HG03064 (cell line): Measurements from ENCODE around the gene KHDRBS2.
"Not testable (repeated sequence)": the region's sequence is repeated elsewhere in the genome, so short reads cannot be mapped to it uniquely, and the experiment has no call there.

ENCODE experiments used
- ATAC-seq: cut with Tn5 transposase; IDR thresholded peaks from one replicate; pipeline ENCODE4 v1.9.1; 2021; ENCODE audit warnings: low read depth; ENCODE audit not compliant: unreplicated experiment

Gene KHDRBS2

DNA sequence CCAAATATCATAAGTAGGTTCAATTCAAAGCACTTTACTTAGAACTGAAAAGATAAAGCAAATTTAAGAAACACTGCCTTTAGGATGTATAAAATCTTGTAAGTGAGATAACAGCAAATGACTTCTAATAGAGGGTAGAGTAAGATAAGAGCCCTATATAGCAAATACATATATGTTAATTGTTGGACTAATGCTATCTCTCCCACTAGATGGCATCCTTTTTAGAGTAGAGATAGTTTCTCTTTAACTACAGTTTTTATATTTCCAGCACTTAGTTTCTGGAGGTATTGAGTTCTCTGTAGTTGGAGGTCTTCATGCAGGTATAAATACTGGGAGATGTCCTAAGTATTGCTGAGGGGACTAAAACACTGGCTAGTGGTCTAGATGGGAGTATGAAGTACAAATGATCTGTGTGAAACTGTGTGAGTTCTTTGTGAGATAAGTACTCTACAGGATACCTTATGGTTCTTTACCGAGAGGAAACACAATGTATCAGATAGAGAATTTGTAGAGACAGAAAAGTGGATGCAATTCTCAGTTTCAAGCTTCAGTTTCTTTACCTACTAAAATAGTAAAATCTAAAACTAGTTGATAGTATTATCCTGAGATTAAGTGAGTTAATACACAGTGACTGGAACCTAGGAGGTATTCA is 399.3 kb downstream of the KHDRBS2 start:
- no peak for ATAC-seq

DNA sequence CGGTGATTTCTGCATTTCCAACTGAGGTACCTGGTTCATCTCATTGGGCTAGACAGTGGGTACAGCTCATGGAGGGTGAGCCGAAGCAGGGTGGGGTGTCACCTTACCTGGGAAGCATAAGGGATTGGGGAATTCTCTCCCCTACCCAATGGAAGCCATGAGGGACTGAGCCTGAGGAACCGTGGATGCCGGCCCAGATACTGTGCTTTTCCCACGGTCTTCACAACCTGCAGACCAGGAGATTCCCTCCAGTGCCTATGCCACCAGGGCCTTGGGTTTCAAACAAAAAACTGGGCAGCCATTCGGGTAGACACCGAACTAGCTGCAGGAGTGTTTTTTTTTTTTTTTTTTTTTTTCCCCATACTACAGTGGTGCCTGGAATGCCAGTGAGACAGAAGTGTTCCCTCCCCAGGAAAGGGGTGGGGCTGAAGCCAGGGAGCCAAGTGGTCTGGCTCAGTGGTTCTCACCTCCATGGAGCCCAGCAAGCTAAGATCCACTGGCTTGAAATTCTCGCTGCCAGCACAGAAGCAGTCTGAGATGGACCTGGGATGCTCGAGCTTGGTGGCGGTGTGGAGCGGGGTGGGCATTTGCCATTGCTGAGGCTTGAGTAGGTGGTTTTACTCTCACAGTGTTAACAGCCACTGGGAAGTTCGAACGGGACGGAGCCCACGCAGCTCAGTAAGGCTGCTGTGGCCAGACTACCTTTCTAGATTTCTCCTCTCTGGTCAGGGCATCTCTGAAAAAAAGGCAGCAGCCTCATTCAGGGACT is 416.2 kb downstream of the KHDRBS2 start:
- no peak for ATAC-seq

DNA sequence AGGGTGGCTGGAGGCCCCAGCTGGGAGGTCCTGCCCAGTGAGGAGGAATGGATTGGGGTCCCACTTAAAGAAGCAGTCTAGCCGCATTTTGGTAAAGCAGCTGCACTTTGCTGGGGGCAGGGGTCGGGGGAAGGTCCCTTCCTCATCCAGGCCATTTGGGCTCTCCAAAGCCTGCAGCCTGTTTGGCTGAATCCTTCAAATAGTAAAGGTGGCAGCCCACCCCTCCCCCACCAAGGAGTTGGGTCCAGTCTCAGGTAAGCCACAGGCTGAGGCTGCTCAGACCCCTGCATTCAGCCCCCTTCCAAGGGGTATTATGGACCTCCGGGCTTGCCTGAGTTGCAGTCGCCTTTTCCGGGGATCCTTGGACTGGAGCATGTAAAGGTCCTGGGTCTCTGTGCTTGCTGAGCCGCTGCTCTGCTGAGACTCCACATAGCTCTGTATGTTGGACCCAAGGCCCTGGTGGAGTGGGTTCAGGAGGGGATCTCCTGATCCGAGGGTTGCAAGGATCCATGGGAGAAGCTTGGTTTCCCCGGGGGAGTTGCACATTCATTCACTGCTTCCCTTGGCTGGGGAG is 417.4 kb downstream of the KHDRBS2 start:
- no peak for ATAC-seq

DNA sequence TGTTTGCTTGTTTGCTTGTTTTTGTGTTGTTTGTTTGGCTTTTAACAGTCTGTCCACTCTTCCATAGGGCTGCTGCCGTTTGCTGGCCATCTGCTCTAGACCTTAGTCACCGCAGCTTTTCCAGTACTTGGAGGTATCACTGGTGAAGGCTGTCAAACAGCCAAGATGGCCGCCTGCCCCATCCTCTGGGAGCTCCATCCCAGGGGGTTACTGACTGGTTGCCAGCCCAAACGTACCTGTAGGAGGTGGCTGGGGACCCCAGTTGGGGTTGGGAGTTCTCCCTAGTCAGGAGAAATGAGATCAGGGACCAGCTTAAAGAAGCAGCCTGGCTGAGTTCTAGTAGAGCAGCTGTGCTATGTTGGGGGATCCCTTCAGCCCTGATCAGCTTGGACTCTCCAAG is 418.4 kb downstream of the KHDRBS2 start:
- no peak for ATAC-seq

DNA sequence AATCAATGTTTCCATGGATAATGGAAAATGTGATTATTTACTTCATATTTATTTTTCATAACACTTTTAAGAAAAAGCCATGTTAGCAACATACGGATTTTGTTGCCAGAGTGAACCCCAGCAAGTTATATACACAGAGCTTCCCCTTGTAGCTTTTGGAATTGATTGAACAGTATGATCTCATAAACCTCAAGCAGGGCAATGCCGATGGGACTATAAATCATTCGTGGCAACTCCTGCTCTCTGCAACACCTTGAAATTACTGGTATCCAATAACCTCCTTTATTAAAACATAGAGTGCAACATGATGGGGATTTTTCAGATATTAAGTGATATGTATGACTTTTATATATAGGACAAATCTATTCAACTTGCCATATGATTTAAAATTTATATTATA is 428.5 kb downstream of the KHDRBS2 start:
- no peak for ATAC-seq

DNA sequence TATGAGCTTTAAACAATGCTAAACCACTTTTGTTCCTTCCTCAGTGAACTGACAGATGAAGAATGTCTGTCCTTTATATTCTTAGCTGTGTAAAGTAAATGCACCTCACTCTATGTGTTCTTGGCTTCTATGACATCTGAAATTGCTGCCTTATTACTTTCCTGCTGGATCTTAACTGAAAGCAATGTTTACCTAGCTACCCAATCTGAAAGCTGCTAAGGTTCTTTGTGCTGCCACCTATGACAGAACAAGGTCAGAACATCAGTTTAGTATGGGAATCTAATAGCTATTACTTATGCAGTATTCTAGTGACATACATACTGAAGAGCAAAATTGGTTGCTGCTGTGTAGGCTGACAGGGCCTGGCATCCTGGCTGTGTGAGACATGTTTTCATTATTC is 444.1 kb downstream of the KHDRBS2 start:
- ATAC-seq, result no peak

DNA sequence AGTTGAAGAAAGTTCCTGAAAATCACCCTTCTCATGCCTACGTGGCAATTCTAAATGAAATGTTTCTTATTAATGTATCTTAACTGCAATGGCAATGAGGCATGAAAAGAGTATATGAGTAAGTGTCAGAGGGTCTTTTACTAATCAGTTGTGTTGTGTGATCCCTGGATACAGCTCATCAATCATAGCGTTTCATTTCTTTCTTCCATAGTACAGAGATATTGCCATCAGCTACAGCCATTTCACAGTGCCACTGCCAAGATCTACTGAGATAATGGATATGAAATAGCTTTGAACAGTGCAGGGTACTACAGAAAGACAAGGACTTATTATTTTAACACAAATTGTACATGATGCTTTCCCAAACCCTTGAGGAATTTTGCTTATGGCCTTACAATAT is 450.8 kb downstream of the KHDRBS2 start:
- ATAC-seq, result no peak

DNA sequence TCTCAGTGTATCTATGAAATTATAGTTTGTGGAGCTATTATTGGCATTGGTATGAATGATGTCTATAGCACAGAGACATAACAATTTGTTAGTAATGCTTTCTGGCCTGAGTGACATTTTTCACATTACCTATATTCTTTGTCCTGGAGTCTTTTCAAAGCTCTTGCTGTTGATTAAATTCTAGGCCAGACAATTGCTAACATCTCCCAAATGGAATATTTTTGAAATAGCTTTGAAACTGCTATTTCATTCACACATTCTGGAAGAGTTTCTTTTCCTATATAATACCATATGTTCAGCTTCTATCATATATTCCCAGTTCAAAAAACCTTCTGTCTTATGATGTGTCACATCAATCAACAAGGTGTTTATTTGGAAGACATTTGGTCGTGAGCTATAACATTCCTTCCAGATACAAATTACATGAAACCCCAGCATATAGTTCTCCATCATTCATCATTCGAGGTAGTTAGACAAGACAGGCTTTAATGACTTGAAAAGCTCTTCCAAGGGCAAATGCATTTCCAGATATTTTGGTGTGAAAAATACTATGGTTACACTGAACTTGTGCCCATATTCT is 452.8 kb downstream of the KHDRBS2 start:
- ATAC-seq, result no peak

DNA sequence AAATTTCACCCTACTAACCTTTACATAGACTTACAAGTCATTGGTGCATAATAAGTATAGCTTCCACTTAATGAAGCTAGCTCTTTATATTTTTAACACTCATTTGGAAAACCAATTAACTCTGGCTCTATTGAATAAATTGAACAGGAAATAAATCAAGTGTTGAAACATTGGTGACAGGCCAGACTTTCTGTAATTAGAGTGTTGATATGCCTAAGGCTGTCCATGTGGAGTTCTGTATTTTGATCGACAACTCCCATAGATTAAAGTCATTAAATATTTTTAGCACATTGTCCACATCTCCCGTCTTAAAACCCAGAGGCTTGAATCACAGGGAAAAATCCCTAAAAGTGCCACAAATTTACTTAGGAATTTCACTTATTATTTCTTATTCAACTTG is 468.3 kb downstream of the KHDRBS2 start:
- ATAC-seq, result no peak

DNA sequence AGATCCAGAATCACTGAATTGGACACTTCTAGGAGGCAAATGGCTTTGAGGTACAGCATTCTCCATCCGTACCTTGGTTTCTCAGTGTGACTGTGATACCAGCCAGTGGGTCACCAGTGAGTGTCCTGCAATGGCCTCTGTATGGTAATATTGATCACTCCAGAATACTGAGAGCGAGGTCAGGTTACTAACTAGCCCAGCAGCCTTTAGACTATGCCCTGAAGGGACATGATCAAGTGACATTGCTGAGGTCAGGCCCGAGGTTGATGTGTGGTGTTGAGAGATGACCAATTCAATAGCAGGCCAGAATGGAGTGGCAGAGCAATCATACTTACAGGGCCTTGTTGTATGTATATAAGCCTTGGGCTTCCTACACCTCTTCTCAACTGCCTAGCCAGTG is 476.0 kb downstream of the KHDRBS2 start:
- ATAC-seq, result no peak

DNA sequence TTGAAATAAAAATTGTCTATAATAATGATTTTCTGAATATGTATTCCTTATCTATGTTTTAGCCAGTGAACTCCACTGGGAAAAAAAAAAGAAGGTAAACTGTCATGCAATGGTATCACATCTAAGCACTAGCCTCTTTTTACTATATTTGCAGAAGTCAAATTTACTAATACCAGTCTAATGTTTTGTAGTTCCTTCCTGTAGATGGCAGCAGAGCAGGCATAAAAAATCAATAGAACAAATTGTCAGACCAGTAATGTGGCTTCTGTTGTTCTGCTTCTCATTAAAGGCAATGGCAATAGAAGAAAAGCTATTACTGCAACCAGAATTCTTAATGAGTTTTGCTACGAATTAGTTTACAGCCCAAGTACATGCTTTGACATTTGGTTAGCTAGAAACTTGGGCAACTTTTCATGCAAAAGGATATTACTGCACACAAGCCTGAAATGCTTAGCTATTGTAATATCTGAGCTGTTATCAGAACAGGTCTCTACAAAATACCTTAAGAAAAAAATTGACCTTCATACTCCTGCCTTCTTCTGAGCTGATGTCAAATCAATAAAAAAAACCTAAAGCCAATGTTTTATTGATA is 476.9 kb downstream of the KHDRBS2 start:
- ATAC-seq, result no peak

DNA sequence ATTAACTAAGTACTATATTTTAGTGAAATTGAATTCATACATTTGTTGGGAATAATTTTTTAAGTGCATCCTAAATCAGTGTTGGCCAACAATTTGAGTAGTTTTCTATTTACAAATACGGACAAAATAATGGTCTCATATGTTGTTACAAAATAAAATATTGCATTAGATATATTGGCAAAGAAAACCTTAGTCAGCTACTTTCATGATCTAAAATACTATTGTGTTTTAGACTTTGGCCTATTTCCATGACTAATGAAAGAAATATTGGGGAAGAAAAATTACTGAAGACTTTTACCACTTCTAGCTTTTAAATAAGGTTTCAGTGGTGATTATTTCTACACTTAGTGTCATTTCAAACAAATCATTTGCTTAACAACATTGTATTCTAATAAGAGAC is 498.0 kb downstream of the KHDRBS2 start:
- no peak for ATAC-seq

DNA sequence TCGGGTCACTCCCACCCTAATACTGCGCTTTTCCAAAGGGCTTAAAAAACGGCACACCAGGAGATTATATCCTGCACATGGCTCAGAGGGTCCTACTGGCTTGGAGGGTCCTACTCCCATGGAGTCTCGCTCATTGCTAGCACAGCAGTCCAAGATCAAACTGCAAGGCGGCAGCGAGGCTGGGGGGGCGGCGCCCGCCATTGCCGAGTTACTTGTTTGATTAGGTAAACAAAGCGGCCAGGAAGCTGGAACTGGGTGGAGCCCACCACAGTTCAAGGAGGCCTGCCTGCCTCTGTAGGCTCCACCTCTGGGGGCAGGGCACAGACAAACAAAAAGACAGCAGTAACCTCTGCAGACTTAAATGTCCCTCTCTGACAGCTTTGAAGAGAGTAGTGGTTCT is 516.6 kb downstream of the KHDRBS2 start:
- ATAC-seq, result not testable (repeated sequence)

DNA sequence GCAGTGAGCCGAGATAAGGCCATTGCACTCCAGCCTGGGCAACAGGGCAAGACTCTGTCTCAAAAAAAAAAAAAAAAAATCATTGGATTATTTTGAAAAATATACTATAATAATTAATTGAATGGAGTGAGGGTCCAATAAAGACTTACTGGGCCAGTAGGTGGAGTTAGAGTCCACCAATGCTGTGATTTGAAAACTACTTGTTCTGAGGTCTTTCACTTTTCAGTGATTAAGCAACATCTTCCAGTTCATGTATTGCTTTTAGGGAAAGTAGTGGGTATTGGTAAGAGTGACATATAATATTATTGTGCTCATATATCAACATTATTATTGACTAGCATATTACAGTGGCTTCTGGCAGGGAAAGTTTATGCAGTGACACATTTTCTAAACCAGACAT is 530.3 kb downstream of the KHDRBS2 start:
- no peak for ATAC-seq

DNA sequence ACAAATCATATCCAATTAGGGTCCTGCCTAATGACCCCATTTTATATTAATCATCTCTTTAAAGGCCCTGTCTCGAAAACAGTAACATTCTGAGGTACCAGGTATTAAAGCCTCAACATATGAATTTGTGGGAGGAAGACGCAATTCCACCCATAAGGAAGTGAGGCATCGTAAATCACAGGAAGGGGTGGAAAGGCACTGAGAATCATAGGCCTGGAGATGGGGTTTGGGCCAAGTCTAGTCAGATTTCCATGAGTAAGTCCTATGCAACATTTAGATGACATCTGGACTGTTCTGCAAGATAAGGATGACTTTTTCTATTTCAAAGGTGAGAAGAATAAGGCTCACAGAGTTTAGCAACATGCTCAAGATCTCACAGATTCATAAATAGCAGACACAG is 534.0 kb downstream of the KHDRBS2 start:
- ATAC-seq, result no peak

DNA sequence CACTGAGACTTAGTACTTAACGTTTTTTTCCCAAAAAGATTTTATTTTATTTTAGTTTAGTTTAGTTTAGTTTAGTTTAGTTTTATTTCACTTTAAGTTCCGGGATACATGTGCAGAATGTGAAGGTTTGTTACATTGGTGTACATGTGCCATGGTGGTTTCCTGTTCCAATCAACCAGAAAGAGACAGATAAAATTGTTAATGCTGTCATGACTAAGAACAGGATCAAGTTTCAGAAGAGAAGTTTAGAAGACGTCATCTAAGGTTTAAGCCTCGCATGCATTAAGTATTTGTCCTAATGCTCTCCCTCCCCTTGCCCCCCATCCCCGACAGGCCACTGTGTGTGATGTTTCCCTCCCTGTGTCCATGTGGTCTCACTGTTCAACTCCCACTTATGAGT is 540.0 kb downstream of the KHDRBS2 start:
- ATAC-seq, result no peak

DNA sequence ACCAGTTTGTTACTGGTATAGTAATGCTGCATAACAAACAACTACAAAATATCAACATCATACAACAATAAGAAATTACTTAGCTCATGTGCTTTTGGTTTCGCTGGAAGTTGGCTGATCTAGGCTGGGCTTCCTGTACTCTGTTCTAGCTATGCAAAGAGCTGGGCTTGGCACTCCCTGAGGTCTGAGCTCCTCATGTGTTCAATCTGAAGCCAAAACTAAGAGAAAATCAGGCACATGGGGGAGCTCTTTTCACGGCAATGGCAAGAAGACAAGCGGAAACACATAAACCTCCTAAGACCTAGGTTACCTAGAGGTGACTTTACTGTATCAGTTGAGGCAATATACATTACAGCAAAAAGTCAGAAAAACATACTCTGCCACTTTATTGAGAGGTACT is 574.2 kb downstream of the KHDRBS2 start:
- no peak for ATAC-seq

DNA sequence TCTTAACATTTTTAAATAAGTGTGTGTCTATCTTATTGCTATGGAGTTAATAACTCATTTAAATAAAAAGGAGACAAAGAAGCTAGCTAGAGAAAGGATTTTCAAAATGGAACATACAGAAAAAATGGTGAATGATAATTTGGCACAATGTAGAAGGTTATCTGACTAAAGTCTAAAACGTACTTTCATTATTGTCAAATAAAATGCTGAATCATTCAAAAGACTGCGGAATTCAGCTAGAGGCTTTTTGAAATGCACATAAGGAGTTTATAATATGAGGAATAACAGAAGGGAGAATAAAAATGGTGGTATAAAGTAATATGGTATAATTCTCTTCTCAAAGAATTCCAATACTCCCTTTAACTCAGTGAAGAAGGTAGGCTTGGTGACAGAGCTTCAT is 597.9 kb downstream of the KHDRBS2 start:
- ATAC-seq, result no peak

DNA sequence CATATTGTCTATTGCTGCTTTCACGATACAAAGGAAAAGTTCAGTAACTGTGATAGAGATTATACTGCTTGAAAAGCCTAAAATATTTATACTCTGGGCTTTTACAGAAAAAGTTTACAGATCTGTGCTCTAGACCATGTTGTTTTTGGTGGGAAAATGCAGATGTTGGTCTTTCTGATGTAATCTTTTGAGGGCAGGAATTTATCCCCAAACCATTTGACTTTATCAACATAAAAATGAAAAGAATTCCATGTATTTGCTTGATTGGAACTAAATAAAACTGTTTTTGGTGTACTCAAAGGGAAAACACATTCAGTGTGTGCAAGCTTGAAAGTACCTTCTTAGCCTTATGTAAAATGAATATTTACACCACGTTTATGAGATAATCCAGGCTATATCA is 603.5 kb downstream of the KHDRBS2 start:
- no peak for ATAC-seq

DNA sequence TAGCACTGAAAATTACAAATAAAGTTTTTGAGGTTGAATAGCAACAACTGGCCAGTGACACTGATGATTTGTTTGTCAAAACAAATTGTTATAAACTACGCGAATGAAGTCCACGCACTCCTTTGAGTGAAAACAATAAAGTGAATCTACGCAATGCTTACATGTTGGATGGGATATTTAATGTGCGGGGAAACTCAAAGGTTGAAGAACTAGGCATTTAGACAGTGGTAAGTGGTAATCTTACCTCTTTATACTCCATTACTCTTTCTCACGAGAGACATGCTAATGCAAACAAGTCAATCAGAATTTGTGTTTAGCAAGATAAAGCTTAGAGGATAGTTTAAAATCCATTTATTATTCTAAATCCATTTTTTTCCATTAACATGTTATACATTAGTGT is 606.4 kb downstream of the KHDRBS2 start:
- ATAC-seq, result no peak

DNA sequence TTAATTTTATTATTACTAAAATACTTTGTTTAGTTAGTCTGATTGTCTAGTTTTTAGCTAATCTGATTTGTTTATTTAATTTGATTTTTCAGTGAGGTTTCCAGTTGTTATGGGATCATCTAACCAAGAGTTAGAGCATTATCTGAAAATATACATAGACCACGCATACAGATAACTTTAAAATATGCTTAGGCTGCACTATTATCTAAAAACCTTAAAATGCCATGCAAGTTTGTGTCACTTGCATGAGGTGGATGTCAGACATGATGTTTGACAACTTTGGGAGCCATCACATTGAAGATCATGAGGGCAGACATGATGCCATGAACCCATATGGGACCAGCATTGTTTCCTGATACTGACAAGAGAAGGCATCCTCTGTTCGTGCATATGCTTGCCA is 610.3 kb downstream of the KHDRBS2 start:
- no peak for ATAC-seq
